Fibroblast of skin of back (primary cell): ENCODE measurements around the gene IL3RA.
"Not testable (repeated sequence)": the region's sequence is repeated elsewhere in the genome, so short reads cannot be mapped to it uniquely, and the experiment has no call there.

Experiments used
- DNase-seq: peaks from one replicate; pipeline ENCODE4 v3.0.0-alpha.2; 2013

Gene IL3RA

DNA sequence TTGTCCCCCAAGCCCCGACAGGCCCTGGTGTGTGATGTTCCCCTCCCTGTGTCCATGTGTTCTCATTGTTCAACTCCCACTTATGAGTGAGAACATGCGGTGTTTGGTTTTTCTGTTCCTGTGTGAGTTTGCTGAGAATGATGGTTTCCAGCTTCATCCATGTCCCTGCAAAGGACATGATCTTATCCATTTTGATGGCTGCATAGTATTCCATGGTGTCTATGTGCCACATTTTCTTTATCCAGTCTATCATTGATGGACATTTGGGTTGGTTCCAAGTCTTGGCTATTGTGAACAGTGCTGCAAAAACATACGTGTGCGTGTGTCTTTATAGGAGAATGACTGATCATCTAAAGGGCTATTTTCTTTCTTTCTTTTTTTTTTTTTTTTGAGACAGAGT is 4.2 kb upstream of the IL3RA start:
- not testable (repeated sequence) for DNase-seq

DNA sequence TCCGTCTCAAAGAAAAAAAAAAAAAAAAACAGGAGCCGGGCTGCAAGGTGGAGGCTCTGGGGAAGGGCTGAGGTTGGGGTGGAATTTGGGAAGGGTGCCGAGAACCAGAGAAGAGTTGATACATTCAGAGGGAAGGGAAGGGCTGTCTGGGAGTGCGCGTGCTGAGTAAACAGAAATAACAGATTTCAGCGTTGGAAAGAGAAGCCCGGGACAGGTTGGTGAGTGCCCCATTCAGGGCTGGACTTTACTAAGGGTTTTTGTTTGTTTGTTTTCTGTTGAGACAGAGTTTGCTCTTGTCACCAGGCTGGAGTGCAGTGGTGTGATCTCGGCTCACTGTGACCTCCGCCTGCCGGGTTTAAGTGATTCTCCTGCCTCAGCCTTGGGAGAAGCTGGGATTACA is 1.7 kb upstream of the IL3RA start:
- DNase-seq, result no peak

- no peak for DNase-seq
Observed at GRCh38 chrX:1336948-1337779, 579 bp downstream of the IL3RA start.

- DNase-seq, result no peak
Observed at GRCh38 chrX:1341545-1342184, 5.1 kb downstream of the IL3RA start.

- DNase-seq, result not testable (repeated sequence)
Observed at GRCh38 chrX:1349606-1350005, 13.0 kb downstream of the IL3RA start.

DNA sequence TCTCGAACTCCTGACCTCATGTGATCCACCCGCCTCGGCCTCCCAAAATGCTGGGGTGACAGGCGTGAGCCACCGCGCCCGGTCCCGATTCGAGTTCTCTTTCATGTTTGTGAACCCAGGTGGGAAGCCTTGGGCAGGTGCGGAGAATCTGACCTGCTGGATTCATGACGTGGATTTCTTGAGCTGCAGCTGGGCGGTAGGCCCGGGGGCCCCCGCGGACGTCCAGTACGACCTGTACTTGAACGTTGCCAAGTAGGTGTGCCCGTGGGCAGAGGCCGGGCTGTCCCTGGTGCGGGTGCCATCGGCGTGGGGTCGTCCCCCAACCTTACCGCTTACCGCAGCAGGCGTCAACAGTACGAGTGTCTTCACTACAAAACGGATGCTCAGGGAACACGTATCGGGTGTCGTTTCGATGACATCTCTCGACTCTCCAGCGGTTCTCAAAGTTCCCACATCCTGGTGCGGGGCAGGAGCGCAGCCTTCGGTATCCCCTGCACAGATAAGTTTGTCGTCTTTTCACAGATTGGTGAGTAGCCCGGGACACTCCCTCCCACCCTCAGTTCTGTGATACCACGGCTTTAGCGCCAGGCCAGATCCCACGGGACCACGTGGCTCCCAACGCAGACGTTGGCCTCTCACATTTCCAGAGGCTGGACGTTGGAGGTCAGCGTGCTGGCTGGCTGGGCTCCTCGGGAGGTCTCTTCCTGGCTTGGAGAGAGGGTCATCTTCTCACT is 15.6 kb downstream of the IL3RA start:
- DNase-seq, result no peak

DNA sequence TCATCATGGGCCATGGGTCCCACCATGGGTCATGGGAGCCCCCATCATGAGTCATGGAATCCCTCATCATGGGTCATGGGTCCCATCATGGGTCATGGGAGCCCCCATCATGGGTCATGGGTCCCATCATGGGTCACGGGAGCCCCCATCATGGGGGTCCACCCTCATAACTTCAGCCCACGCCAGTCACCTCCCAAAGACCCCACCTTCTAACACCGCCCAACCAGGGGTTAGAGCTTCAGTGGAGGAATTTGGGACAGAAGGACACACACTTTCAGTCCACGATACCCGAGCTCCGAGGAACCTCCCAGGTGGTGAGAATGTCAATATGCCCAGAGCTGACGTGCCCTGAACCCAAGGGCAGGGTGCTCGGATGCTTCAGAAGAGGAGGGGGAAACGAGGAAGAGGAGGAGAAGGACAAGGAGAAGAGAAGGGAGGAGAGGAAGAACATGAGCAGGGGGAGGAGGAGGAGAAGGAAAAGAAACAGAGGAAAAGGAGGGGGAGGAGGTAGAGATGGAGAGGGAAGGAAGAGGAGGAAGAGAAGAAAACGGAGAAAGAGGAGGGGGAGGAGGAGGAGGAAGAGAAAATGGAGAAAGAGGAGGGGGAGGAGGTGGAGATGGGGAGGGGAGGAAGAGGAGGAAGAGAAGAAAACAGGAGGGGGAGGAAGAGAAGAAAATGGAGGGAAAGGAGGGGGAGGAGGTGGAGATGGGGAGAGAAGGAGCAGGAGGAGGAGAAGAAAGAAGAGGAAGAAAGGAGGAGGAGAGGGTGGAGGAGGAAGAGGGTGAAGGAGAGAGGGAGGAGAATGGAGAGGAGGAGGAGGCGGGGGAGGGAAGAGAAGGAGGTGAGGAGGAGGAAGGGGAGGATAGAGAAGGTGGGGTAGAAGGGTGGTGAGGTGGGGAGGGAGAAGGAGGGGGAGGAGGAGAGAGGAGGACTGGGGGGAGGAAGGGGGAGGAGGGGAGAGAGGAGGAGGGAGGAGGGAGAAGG is 17.7 kb downstream of the IL3RA start:
- DNase-seq, result no peak

DNA sequence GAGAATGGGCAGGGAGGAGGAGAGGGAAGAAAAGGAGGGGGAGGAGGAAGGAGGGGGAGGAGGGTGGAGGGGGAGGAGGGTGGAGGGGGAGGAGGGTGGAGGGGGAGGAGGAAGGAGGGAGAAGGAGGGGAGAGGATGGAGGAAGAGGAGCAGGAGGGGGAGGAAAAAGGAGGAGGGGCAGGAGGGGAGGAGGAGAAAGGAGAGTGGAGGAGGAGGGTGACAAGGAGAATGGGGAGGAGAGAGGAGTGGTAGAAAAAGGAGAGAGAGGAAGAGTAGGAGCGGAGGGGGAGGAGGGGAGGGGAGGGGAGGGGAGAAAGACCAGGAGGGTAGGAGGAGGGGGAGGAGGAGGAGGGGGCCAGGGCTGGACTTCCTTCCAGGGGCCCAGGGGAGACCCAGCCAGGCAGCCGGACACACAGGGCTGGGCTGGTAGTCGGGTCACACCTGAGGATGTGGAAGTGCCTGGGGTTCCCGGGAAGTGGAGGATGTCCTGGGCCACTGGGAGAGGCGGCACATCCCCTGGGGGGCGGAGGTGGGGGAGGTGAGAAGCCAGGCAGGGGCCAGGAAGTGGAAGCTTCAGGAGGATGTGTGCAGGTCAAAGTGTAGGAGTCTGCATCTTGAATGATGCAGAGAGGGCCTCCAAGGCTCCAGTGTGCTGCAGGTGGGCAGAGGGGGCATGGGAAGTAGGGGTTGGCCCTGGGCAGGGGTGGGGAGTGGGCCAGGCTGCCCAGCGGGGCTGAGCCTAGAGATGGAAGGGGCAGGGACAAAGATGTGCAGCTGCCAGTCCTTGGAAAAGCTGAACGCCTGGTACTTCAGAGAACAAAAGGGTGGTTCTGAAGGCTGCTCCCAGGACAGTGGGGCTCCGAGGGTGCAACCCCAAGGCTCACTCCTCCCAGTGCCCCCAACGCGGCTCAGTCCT is 18.8 kb downstream of the IL3RA start:
- no peak for DNase-seq

DNA sequence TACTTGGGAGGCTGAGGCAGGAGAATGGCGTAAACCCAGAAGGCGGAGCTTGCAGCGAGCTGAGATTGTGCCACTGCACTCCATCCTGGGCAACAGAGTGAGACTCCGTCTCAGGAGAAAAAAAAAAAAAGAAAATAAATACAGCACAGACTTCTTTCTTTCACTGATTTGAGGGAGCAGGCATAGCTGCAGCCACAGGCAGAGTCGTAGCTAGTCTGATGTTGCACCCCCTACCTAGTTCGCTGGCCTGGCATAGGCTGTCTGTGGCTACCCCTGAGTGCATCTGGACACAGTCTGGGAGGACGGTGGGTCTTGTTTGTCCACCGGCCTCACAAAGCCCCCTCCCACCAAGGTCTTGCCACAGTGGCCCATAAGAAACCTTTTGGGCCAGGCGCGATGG is 21.4 kb downstream of the IL3RA start:
- no peak for DNase-seq

- no peak for DNase-seq
Observed at GRCh38 chrX:1358793-1359476, 22.4 kb downstream of the IL3RA start.

GRCh38 chrX:1359477-1359873 is 22.9 kb downstream of the IL3RA start:
- no peak for DNase-seq

GRCh38 chrX:1360171-1360570 is 23.6 kb downstream of the IL3RA start:
- no peak for DNase-seq

- DNase-seq, result no peak
Observed at GRCh38 chrX:1361275-1361674, 24.7 kb downstream of the IL3RA start.

DNA sequence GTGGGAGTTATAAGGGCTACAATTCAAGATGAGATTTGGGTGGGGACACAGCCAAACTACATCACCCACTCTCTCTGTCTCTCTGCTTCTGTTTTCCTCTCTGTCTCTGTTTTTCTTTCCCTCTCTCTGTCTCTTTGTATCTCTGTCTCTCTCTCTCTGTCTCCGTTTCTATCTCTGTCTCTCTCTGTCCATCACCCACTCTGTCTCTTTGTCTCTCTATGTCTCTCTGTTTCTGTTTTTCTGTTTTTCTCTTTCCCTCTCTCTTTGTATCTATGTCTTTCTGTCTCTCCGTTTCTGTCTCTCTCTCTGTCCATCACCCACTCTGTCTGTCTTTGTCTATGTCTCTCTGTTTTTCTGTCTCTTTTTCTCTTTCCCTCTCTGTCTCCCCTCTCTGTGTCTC is 25.3 kb downstream of the IL3RA start:
- DNase-seq, result no peak

DNA sequence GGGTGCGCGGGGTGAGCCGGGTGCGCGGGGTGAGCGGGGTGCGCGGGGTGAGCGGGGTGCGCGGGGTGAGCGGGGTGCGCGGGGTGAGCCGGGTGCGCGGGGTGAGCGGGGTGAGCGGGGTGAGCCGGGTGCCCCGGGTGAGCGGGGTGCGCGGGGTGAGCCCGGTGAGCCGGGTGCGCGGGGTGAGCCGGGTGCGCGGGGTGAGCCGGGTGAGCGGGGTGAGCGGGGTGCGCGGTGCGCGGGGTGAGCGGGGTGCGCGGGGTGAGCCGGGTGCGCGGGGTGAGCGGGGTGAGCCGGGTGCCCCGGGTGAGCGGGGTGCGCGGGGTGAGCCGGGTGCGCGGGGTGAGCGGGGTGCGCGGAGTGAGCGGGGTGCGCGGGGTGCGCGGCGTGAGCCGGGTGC is 29.8 kb downstream of the IL3RA start:
- DNase-seq, result not testable (repeated sequence)

GRCh38 chrX:1368385-1368698 is 31.8 kb downstream of the IL3RA start:
- no peak for DNase-seq

- DNase-seq, result no peak
Observed at GRCh38 chrX:1378306-1378759, 41.7 kb downstream of the IL3RA start.

DNA sequence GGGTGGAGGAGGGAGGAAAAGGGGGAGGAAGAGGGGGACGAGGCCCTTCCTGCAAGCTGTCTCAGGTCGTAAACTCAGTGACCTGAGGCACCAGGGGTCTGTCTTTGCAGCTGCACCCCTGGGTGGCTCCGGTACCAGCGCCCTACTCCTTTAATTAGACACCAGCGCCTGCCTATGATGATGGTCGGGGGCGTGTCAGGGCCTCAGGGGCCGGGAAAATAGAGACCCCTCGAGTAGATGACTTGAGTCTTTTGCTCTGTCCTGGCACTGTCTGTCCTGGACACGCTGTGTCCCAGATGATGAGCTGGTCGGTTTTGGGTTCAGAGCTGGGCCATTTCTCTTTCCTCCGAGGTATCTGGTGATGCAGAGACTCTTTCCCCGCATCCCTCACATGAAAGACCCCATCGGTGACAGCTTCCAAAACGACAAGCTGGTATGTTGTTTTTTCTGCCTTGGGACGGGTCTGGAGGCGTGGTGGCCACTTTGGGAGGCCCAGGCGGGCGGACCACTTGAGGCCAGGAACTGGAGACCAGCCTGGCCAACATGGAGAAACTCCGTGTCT is 44.2 kb downstream of the IL3RA start:
- DNase-seq, result no peak

GRCh38 chrX:1384658-1385252 is 48.2 kb downstream of the IL3RA start:
- no peak for DNase-seq
